Fibroblast of skin of back (primary cell): ENCODE measurements around the gene STARD13.
"Not testable (repeated sequence)": the region's sequence is repeated elsewhere in the genome, so short reads cannot be mapped to it uniquely, and the experiment has no call there.

Experiments
- DNase-seq: peaks from one replicate; pipeline ENCODE4 v3.0.0-alpha.2; 2013

STARD13 gene

GRCh38 chr13:33176526-33176925 is 109.0 kb downstream of the STARD13 start:
- DNase-seq: no peak

- no peak for DNase-seq
Measured at GRCh38 chr13:33175991-33176390, 109.6 kb downstream of the STARD13 start.

GRCh38 chr13:33174931-33175330 is 110.6 kb downstream of the STARD13 start:
- DNase-seq: peak; percentile 72

GRCh38 chr13:33174491-33174890 is 111.1 kb downstream of the STARD13 start:
- DNase-seq: no peak

- no peak for DNase-seq
Measured at GRCh38 chr13:33172911-33173310, 112.6 kb downstream of the STARD13 start.

GRCh38 chr13:33172400-33172799 is 113.2 kb downstream of the STARD13 start:
- DNase-seq: no peak

GRCh38 chr13:33169273-33169980 is 116.1 kb downstream of the STARD13 start:
- peak; percentile 89 for DNase-seq

GRCh38 chr13:33168321-33168960 is 117.1 kb downstream of the STARD13 start:
- peak; percentile 36 for DNase-seq

GRCh38 chr13:33167491-33167890 is 118.1 kb downstream of the STARD13 start:
- DNase-seq: no peak

GRCh38 chr13:33165787-33166186 is 119.8 kb downstream of the STARD13 start:
- DNase-seq: no peak

GRCh38 chr13:33164331-33164730 is 121.2 kb downstream of the STARD13 start:
- DNase-seq: no peak

- DNase-seq: not testable (repeated sequence)
Measured at GRCh38 chr13:33162725-33163124, 122.8 kb downstream of the STARD13 start.

GRCh38 chr13:33158816-33159215 is 126.7 kb downstream of the STARD13 start:
- no peak for DNase-seq

- DNase-seq: no peak
Measured at GRCh38 chr13:33158271-33158670, 127.3 kb downstream of the STARD13 start.

- no peak for DNase-seq
Measured at GRCh38 chr13:33154911-33155310, 130.6 kb downstream of the STARD13 start.

GRCh38 chr13:33153421-33154404 is 131.8 kb downstream of the STARD13 start:
- peak; percentile 90 for DNase-seq

- DNase-seq: no peak
Measured at GRCh38 chr13:33152389-33152788, 133.2 kb downstream of the STARD13 start.

- DNase-seq: no peak
Measured at GRCh38 chr13:33150662-33151061, 134.9 kb downstream of the STARD13 start.

GRCh38 chr13:33150126-33150525 is 135.4 kb downstream of the STARD13 start:
- peak; percentile 69 for DNase-seq

- no peak for DNase-seq
Measured at GRCh38 chr13:33147832-33148231, 137.7 kb downstream of the STARD13 start.

- DNase-seq: no peak
Measured at GRCh38 chr13:33146843-33147611, 138.5 kb downstream of the STARD13 start.

- no peak for DNase-seq
Measured at GRCh38 chr13:33145667-33146066, 139.9 kb downstream of the STARD13 start.
